ENCODE results near the gene MYF5. TPM values are rescaled to one million over a fixed set of nuclear protein-coding genes. Genes with fewer than 3 reads are reported as not detected.
"Not testable (repeated sequence)": the region's sequence is repeated elsewhere in the genome, so short reads cannot be mapped to it uniquely, and the experiment has no call there.

The MYF5 gene
- 1 to 10 TPM; 1.7 to 9.3 (median 5.6) TPM for total RNA-seq

DNA sequence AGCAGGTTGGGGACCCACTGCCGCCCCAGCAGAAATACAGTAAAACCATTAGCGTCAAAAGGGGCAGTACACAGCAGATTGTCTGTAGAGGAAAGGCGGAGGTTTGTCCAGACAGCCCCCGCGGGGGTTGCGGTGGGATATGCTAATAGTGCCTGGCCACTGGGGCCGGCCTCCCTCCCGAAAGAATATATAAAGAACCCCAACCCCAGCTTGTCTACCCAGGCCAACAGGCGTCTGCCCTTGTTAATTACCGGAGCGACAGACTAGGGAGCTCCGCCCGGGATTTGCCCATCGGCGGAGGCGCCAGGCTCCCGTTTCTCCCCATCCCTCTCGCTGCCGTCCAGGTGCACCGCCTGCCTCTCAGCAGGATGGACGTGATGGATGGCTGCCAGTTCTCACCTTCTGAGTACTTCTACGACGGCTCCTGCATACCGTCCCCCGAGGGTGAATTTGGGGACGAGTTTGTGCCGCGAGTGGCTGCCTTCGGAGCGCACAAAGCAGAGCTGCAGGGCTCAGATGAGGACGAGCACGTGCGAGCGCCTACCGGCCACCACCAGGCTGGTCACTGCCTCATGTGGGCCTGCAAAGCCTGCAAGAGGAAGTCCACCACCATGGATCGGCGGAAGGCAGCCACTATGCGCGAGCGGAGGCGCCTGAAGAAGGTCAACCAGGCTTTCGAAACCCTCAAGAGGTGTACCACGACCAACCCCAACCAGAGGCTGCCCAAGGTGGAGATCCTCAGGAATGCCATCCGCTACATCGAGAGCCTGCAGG lies at the start of gene MYF5:
Gene MYF5 (plus strand): TSS at position 217 of the 774 bp plus-strand sequence. CDS start 152 bp downstream, at position 369.
- no peak for DNase-seq
- TF ChIP-seq, protein P1, sequence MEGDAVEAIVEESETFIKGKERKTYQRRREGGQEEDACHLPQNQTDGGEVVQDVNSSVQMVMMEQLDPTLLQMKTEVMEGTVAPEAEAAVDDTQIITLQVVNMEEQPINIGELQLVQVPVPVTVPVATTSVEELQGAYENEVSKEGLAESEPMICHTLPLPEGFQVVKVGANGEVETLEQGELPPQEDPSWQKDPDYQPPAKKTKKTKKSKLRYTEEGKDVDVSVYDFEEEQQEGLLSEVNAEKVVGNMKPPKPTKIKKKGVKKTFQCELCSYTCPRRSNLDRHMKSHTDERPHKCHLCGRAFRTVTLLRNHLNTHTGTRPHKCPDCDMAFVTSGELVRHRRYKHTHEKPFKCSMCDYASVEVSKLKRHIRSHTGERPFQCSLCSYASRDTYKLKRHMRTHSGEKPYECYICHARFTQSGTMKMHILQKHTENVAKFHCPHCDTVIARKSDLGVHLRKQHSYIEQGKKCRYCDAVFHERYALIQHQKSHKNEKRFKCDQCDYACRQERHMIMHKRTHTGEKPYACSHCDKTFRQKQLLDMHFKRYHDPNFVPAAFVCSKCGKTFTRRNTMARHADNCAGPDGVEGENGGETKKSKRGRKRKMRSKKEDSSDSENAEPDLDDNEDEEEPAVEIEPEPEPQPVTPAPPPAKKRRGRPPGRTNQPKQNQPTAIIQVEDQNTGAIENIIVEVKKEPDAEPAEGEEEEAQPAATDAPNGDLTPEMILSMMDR (IDR thresholded peaks at IDR 0.05 in 4 of 5, conservative IDR thresholded peaks at IDR 0.05 in 1 of 5): no peak
- TF ChIP-seq POLR2A (IDR thresholded peaks at IDR 0.05): peak in 1 of 2 donors; percentile 24
- peaks cover 4 to 7% of the 10 kb centered on the region in 2 donors for H3K4me1 ChIP-seq
- no peak for ATAC-seq
- peak within 1 kb of the TSS in 2 of 4 donors; percentile 14 to 23 for H3K4me3 ChIP-seq
- peaks cover 0 to 5% (median 4%) of the 10 kb centered on the region in 3 donors for H3K27me3 ChIP-seq
- no peak within 1 kb of the TSS for H3K27ac ChIP-seq
- in situ Hi-C loops (cut with MboI; ENCODE audit: low sequenced_read_pairs in 4 of 4): no loop called here
- intact Hi-C loops (cut with DNase I; ENCODE audit: low total_unique reads): no loop called here
- no peaks in the 10 kb centered on the region for H3K9me3 ChIP-seq
- H3K36me3 ChIP-seq: no peaks in the 10 kb centered on the region

DNA sequence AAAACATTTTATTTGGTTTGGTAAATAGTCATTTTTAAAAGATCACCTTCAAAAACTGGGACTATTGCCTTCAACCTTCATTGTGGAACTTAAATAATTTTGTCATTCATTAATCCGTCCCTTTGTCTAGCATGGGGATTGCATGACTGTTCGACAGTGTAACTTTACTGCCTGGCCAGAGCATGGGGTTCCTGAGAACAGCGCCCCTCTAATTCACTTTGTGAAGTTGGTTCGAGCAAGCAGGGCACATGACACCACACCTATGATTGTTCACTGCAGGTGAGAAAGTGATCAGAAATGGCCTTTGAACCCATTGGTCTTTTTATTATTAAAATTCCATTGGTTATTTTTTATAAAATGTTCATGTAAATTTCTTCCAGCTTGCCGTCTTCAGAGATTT lies 46.5 kb upstream of the MYF5 start:
- Histone ChIP-seq H3K27me3 (no peaks in the 10 kb centered on the region), H3K4me3 (peak overlapping the region in 1 of 4 donors; percentile 15), H3K4me1 (peaks cover 24 to 25% of the 10 kb centered on the region in 2 donors), H3K27ac (peak overlapping the region in 1 of 4 donors; percentile 24), H3K36me3 (no peaks in the 10 kb centered on the region), H3K9me3 (no peaks in the 10 kb centered on the region)
- ATAC-seq (no peak), DNase-seq (no peak)
- in situ Hi-C loops (cut with MboI; ENCODE audit: low sequenced_read_pairs in 4 of 4) (loop anchor here in 1 of 4 donors (10.0 kb wide), 1 partner anchor 45 kb away; no protein-coding TSS in a partner anchor), intact Hi-C loops (cut with DNase I; ENCODE audit: low total_unique reads) (no loop called here)
- TF ChIP-seq, protein P1 (IDR thresholded peaks at IDR 0.05 in 4 of 5, conservative IDR thresholded peaks at IDR 0.05 in 1 of 5): no peak
- no peak for TF ChIP-seq POLR2A (IDR thresholded peaks at IDR 0.05)

DNA sequence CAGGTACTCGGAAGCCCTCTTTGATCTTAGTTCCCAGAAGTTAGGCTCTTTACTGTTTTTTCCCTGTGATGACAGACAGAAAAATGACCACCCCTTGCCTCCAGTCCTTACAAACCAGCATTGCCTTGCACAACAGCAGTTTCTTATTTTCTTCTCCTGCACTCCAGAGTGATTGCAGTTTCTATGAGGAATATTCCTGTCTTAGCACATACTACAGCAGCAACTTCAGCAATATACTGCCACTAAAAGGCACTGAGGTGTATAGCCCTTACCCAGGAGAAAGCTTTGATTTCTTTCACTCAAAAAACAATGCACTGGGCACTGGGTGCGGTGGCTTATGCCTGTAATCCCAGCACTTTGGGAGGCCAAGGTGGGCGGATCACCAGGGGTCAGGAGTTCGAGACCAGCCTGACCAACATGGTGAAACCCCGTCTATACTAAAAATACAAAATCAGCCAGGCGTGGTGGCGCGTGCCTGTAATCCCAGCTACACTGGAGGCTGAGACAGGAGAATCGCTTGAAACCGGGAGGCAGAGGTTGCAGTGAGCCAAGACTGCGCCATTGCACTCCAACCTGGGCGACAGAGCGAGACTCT lies 40.6 kb upstream of the MYF5 start:
- not testable (repeated sequence) for H3K9me3 ChIP-seq, H3K36me3 ChIP-seq, H3K4me3 ChIP-seq, H3K27me3 ChIP-seq
- peaks cover 60 to 71% of the 10 kb centered on the region in 2 donors for H3K4me1 ChIP-seq
- ATAC-seq (peak; percentile 86 to 88), DNase-seq (peak in 1 of 2 donors; percentile 29)
- TF ChIP-seq, protein P1 (IDR thresholded peaks at IDR 0.05 in 4 of 5, conservative IDR thresholded peaks at IDR 0.05 in 1 of 5): peak in 1 of 5 experiments; percentile 23
- peak overlapping the region; percentile 52 to 84 (median 82) for H3K27ac ChIP-seq
- intact Hi-C loops (cut with DNase I; ENCODE audit: low total_unique reads): loop anchor here (2.0 to 5.0 kb wide), 3 partner anchors 35 to 204 kb away; no protein-coding TSS in a partner anchor
- in situ Hi-C loops (cut with MboI; ENCODE audit: low sequenced_read_pairs in 4 of 4): loop anchor here in 1 of 4 donors (10.0 kb wide), 1 partner anchor 51 kb away; no protein-coding TSS in a partner anchor

DNA sequence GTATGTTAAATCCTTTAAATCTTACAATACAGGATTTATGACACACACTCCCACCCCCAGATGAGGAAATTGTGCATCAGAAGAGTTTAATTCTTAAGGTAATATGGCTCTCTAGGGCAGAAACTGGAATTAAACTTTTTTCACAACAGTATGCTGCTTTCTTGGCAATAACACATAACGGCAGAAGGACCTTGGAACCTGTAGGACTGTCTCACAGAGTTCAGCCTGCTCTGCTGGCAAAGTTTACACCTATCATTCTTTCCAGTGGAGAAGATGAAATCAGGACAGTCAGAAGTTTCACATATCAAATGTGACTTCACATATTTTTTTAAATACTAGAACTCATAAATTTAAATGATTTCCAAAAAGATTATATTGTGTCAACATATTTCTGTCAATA lies 39.9 kb upstream of the MYF5 start:
- TF ChIP-seq, protein P1 (IDR thresholded peaks at IDR 0.05 in 4 of 5, conservative IDR thresholded peaks at IDR 0.05 in 1 of 5): no peak
- TF ChIP-seq POLR2A (IDR thresholded peaks at IDR 0.05): no peak
- in situ Hi-C loops (cut with MboI; ENCODE audit: low sequenced_read_pairs in 4 of 4): loop anchor here in 1 of 4 donors (10.0 kb wide), 1 partner anchor 52 kb away; no protein-coding TSS in a partner anchor

More for the DNA sequence above, 39.9 kb upstream of the MYF5 start:
- no peaks in the 10 kb centered on the region for H3K27me3 ChIP-seq
- ATAC-seq (peak; percentile 25 to 43), DNase-seq (no peak)
- H3K9me3 ChIP-seq: no peaks in the 10 kb centered on the region
- H3K4me3 ChIP-seq: no peak overlapping the region
- H3K36me3 ChIP-seq: no peaks in the 10 kb centered on the region
- intact Hi-C loops (cut with DNase I; ENCODE audit: low total_unique reads): loop anchor here (2.0 to 5.0 kb wide), 3 partner anchors 34 to 205 kb away; no protein-coding TSS in a partner anchor
- H3K4me1 ChIP-seq: peaks cover 60 to 71% of the 10 kb centered on the region in 2 donors
- H3K27ac ChIP-seq: peak overlapping the region; percentile 52 to 84 (median 82)
